ENCODE results near the gene GYS2. TPM values are rescaled to one million over a fixed set of nuclear protein-coding genes. Genes with fewer than 3 reads are reported as not detected.

Gene GYS2
- total RNA-seq, 1 experiment from 2014 or later: not detected

- Histone ChIP-seq H3K4me3 (ENCODE audit: low read depth in 2 of 2, low read length in 2 of 2) (no peak overlapping the region), H3K27me3 (ENCODE audit: control insufficient read depth, insufficient read depth, low read length) (no peaks in the 10 kb centered on the region; the same call in 1 of the 2 replicates), H3K27ac (ENCODE audit: low read length) (no peak overlapping the region), H3K4me1 (ENCODE audit: control insufficient read depth, insufficient read depth, low read length) (no peaks in the 10 kb centered on the region), H3K36me3 (ENCODE audit: control insufficient read depth, insufficient read depth, low read length) (no peaks in the 10 kb centered on the region), H3K9me3 (ENCODE audit: control insufficient read depth, insufficient read depth, low read depth, low read length) (no peaks in the 10 kb centered on the region)
- no peak for TF ChIP-seq CTCF (IDR thresholded peaks at IDR 0.05)
- TF ChIP-seq SIN3A (IDR thresholded peaks at IDR 0.05; ENCODE audit: borderline replicate concordance, insufficient read depth, low read depth, low read length): no peak
- TF ChIP-seq POLR2AphosphoS5 (IDR thresholded peaks at IDR 0.05; ENCODE audit: low read depth, low read length): no peak
- TF ChIP-seq TCF7L2 (IDR thresholded peaks at IDR 0.05; ENCODE audit: low read depth, low read length): no peak
- no peak for TF ChIP-seq REST (IDR thresholded peaks at IDR 0.05; ENCODE audit: insufficient read depth in 1 of 2, low read depth in 2 of 2, low read length in 1 of 2)
- no peak for ATAC-seq
- no peak for DNase-seq (ENCODE audit: low read depth, low spot score)
- in situ Hi-C loops (cut with HindIII; ENCODE audit: low pct_unique_long_range_greater_than_20kb, low sequenced_read_pairs) (no loop called here), intact Hi-C loops (cut with micrococcal nuclease; ENCODE audit: unreplicated experiment) (no loop called here)
- BruUV-seq (replicated peaks): no TSS peak
- ChIA-PET POLR2A (no interaction called here), CTCF (no interaction called here)
These were observed 12.4 kb upstream of the GYS2 start for GRCh38 chr12:21617030-21617429.

- no peaks in the 10 kb centered on the region for H3K9me3 ChIP-seq (ENCODE audit: control insufficient read depth, insufficient read depth, low read depth, low read length)
- no peak overlapping the region for H3K4me3 ChIP-seq (ENCODE audit: low read depth in 2 of 2, low read length in 2 of 2)
- ChIA-PET CTCF (no interaction called here), POLR2A (no interaction called here)
- H3K36me3 ChIP-seq (ENCODE audit: control insufficient read depth, insufficient read depth, low read length): no peaks in the 10 kb centered on the region
- no peak overlapping the region for H3K27ac ChIP-seq (ENCODE audit: low read length)
- H3K27me3 ChIP-seq (ENCODE audit: control insufficient read depth, insufficient read depth, low read length): no peaks in the 10 kb centered on the region; the same call in 1 of the 2 replicates
- TF ChIP-seq SIN3A (IDR thresholded peaks at IDR 0.05; ENCODE audit: borderline replicate concordance, insufficient read depth, low read depth, low read length): no peak
- no peak for TF ChIP-seq POLR2AphosphoS5 (IDR thresholded peaks at IDR 0.05; ENCODE audit: low read depth, low read length)
- TF ChIP-seq CTCF (IDR thresholded peaks at IDR 0.05): no peak
- no peak for TF ChIP-seq REST (IDR thresholded peaks at IDR 0.05; ENCODE audit: insufficient read depth in 1 of 2, low read depth in 2 of 2, low read length in 1 of 2)
- TF ChIP-seq TCF7L2 (IDR thresholded peaks at IDR 0.05; ENCODE audit: low read depth, low read length): no peak
- DNase-seq (ENCODE audit: low read depth, low spot score) (no peak), ATAC-seq (no peak)
- H3K4me1 ChIP-seq (ENCODE audit: control insufficient read depth, insufficient read depth, low read length): no peaks in the 10 kb centered on the region
- no TSS peak for BruUV-seq (replicated peaks)
- in situ Hi-C loops (cut with HindIII; ENCODE audit: low pct_unique_long_range_greater_than_20kb, low sequenced_read_pairs): no loop called here
- intact Hi-C loops (cut with micrococcal nuclease; ENCODE audit: unreplicated experiment): no loop called here
These were observed 10.8 kb upstream of the GYS2 start for GRCh38 chr12:21615431-21615830.
